A549 (cell line): Measurements from ENCODE around the gene RGP1. TPM values are rescaled to one million over a fixed set of nuclear protein-coding genes. Genes with fewer than 3 reads are reported as not detected.
A peak's percentile ranks its signal among the peaks of the same experiment; 100 is the strongest.

Source experiments
- ATAC-seq, 2 experiments: fragments of 200-7000 bp in 1 of 2; fragments of >200 bp in 1 of 2; cut with Nextera tagmentation in 1 of 2; cut with Tn5 transposase in 1 of 2; 3 replicates each; pipeline versions ENCODE4 v1.8.0 to v1.9.1; 2018 to 2020; ENCODE audit warnings: mild to moderate bottlenecking in 1 of 2, moderate library complexity in 1 of 2
- CTCF ChIA-PET: fragments of 300-600 bp; sonication (Branson Sonifier 250); formaldehyde crosslinking; extraction: SDS; loops from one replicate; lab custom pipeline; 2021; ENCODE audit warnings: antibody characterized with exemption, inconsistent platforms; lab: Yijun Ruan, JAX
- POLR2A ChIA-PET: fragments of 350-600 bp; formaldehyde crosslinking; extraction: SDS; loops from one replicate; lab custom pipeline; 2021; ENCODE audit warnings: antibody characterized with exemption, inconsistent platforms; lab: Yijun Ruan, JAX
- DNase-seq, 2 experiments: peaks; one replicate each; pipeline versions ENCODE4 v3.0.0 to v3.0.0-alpha.2; 2011 to 2016; ENCODE audit warnings: low read depth in 1 of 2, low spot score in 1 of 2
- FAIRE-seq: peaks from 2 replicates; lab custom pipeline; 2011; peaks lifted over from hg19 to GRCh38; lab: Jason Lieb, UNC
- H3K27ac ChIP-seq, 2 experiments: fragments of >200 bp; sonication (Bioruptor Twin); formaldehyde crosslinking; 3 replicates each; pipeline ENCODE4 v1.5.1; 2016 to 2017
- H3K4me1 ChIP-seq: fragments of >200 bp; sonication (Bioruptor Twin); formaldehyde crosslinking; 3 replicates; pipeline ENCODE4 v1.6.1; 2016
- H3K4me2 ChIP-seq: fragments of >200 bp; sonication (Bioruptor Twin); formaldehyde crosslinking; 3 replicates; pipeline ENCODE4 v1.6.1; 2016
- H3K4me3 ChIP-seq: fragments of >200 bp; sonication (Bioruptor Twin); formaldehyde crosslinking; 3 replicates; pipeline ENCODE4 v1.5.1; 2016
- H3K9me3 ChIP-seq: fragments of >200 bp; sonication (Bioruptor Twin); formaldehyde crosslinking; 3 replicates; pipeline ENCODE4 v1.6.1; 2016
- CEBPB ChIP-seq, 2 experiments: fragments of >200 bp in 1 of 2; sonication (Bioruptor Twin) in 1 of 2; formaldehyde crosslinking in 1 of 2; IDR thresholded peaks; 2 replicates each; pipeline ENCODE4 v1.6.1; 2012 to 2016
- EHMT2 ChIP-seq: fragments of 200-600 bp; sonication (generic); IDR thresholded peaks from 2 replicates; pipeline ENCODE4 v1.6.1; 2016; ENCODE audit warnings: antibody characterized with exemption, low read depth, mild to moderate bottlenecking, moderate library complexity
- EP300 ChIP-seq, 2 experiments: fragments of >200 bp; sonication (Bioruptor Twin); formaldehyde crosslinking; IDR thresholded peaks; 2 replicates in 1 of 2; 3 replicates in 1 of 2; pipeline ENCODE4 v1.6.1; 2016 to 2017
- FOXS1 ChIP-seq: fragments of 250-450 bp; sonication (Bioruptor Pico); IDR thresholded peaks from 2 replicates; pipeline ENCODE4 v1.5.0; 2020; ENCODE audit warnings: mild to moderate bottlenecking, moderate library complexity
- HMGXB4 ChIP-seq: fragments of 250-450 bp; sonication (Bioruptor Pico); IDR thresholded peaks from 2 replicates; pipeline ENCODE4 v1.5.0; 2021; ENCODE audit warnings: mild to moderate bottlenecking, moderate library complexity, borderline replicate concordance
- HOXA7 ChIP-seq: fragments of 250-450 bp; sonication (Bioruptor Pico); IDR thresholded peaks from 2 replicates; pipeline ENCODE4 v1.5.0; 2020; ENCODE audit warnings: mild to moderate bottlenecking, moderate library complexity
- MAZ ChIP-seq: fragments of 150-350 bp; IDR thresholded peaks from 2 replicates; pipeline ENCODE4 v1.6.1; 2014; ENCODE audit warnings: antibody characterized with exemption, low read depth, low read length, borderline replicate concordance
- RCOR1 ChIP-seq: fragments of 150-350 bp; IDR thresholded peaks from 2 replicates; pipeline ENCODE4 v1.6.1; 2014; ENCODE audit warnings: antibody characterized with exemption, low read length, low read depth
- REST ChIP-seq: fragments of 200-600 bp; sonication (generic); IDR thresholded peaks from 2 replicates; pipeline ENCODE4 v1.6.1; 2016; ENCODE audit warnings: antibody characterized with exemption, mild to moderate bottlenecking, moderate library complexity
- RFX5 ChIP-seq: fragments of 450-650 bp; IDR thresholded peaks from 2 replicates; pipeline ENCODE4 v1.7.1; 2014; ENCODE audit warnings: antibody characterized with exemption, mild to moderate bottlenecking, moderate library complexity
- TFCP2L1 ChIP-seq: fragments of 250-450 bp; sonication (Bioruptor Pico); IDR thresholded peaks from 2 replicates; pipeline ENCODE4 v1.5.0; 2021; ENCODE audit warnings: mild to moderate bottlenecking
- TP53 ChIP-seq: fragments of 250-450 bp; sonication (Bioruptor Pico); IDR thresholded peaks from 2 replicates; pipeline ENCODE4 v1.5.0; 2021; ENCODE audit warnings: mild to moderate bottlenecking, moderate library complexity
- WGBS: methylation state at CpG from one replicate; pipeline ENCODE4 v1.1.6; 2017; ENCODE audit errors: missing lambda C conversion rate; 5-methylcytosine and 5-hydroxymethylcytosine counted together
- polyA plus RNA-seq, 4 experiments: library from polyadenylated mRNA; depleted of rRNA in 3 of 4; stranded (reverse); fragments of >200 nt; fragmentation: RNase III in 1 of 4; extraction: RNeasy Plus Mini Kit Qiagen cat#74134 plus additional on column Dnase treatment in 1 of 4; gene quantifications; 2 replicates in 3 of 4; 3 replicates in 1 of 4; pipeline ENCODE4 v1.2.3, GENCODE V29; 2011 to 2017

The RGP1 gene
- polyA plus RNA-seq, 2 of the 4 experiments (the other 2 are of a cell fraction), result 16.1 to 16.6 TPM

- WGBS, result 94% methylated on average over 11 of the region's 11 CpGs
- no peak overlapping the region for H3K4me3 ChIP-seq
- no peaks in the 10 kb centered on the region for H3K9me3 ChIP-seq
- ATAC-seq, result no peak
- no peak overlapping the region for H3K4me2 ChIP-seq
- TF ChIP-seq TP53 (CRISPR knock-in tag) (no peak), RCOR1 (no peak), HOXA7 (no peak), CEBPB (IDR thresholded peaks at IDR 0.05) (no peak), HMGXB4 (CRISPR knock-in tag) (no peak), MAZ (no peak), REST (no peak), FOXS1 (no peak), TFCP2L1 (no peak), EHMT2 (no peak), EP300 (IDR thresholded peaks at IDR 0.05) (no peak)
- H3K4me1 ChIP-seq, result peaks cover 36% of the 10 kb centered on the region
- ChIA-PET CTCF (interaction anchor here (1.4 to 31.4 kb wide), 5 partner anchors 10 to 67 kb away, joined by 3 to 758 read pairs (median 116); partner anchors contain the start of genes CCDC107, GBA2, RGP1 and RMRP), POLR2A (no interaction called here)
- no peak overlapping the region for H3K27ac ChIP-seq
- no peak for FAIRE-seq
- no peak for DNase-seq
Measured at GRCh38 chr9:35725362-35725761, 23.7 kb upstream of the RGP1 start.

- Histone ChIP-seq H3K4me1 (peaks cover 42% of the 10 kb centered on the region), H3K4me2 (peak overlapping the region; percentile 74), H3K4me3 (no peak overlapping the region), H3K9me3 (no peaks in the 10 kb centered on the region), H3K27ac (peak overlapping the region; percentile 74 to 95)
- ChIA-PET CTCF (interaction anchor here (1.4 to 31.4 kb wide), 9 partner anchors 9 to 156 kb away, joined by 3 to 758 read pairs (median 12); partner anchors contain the start of genes ARHGEF39, CCDC107, GBA2 and RGP1), POLR2A (interaction anchor here (2.3 kb wide), 1 partner anchor 69 kb away, joined by 7 read pairs; the partner anchor contains the start of genes CCDC107 and RMRP)
- ATAC-seq, result peak in 1 of 2 experiments; percentile 59; a peak in 3 of 6 replicates
- no peak for FAIRE-seq
- WGBS, result 75% methylated on average over 3 of the region's 3 CpGs
- peak in 1 of 2 experiments; percentile 49 for DNase-seq
- TF ChIP-seq REST (no peak), RFX5 (peak; percentile 97)
- TF ChIP-seq, all 56 proteins: peak for 1
Measured at GRCh38 chr9:35726931-35727330, 22.2 kb upstream of the RGP1 start.
